ENCODE data around the gene JMJD6. TPM values are rescaled to one million over a fixed set of nuclear protein-coding genes. Genes with fewer than 3 reads are reported as not detected.

Gene JMJD6
- total and polyA plus RNA-seq, 10 donors = 21.2 to 54.3 (median 35.7) TPM

DNA sequence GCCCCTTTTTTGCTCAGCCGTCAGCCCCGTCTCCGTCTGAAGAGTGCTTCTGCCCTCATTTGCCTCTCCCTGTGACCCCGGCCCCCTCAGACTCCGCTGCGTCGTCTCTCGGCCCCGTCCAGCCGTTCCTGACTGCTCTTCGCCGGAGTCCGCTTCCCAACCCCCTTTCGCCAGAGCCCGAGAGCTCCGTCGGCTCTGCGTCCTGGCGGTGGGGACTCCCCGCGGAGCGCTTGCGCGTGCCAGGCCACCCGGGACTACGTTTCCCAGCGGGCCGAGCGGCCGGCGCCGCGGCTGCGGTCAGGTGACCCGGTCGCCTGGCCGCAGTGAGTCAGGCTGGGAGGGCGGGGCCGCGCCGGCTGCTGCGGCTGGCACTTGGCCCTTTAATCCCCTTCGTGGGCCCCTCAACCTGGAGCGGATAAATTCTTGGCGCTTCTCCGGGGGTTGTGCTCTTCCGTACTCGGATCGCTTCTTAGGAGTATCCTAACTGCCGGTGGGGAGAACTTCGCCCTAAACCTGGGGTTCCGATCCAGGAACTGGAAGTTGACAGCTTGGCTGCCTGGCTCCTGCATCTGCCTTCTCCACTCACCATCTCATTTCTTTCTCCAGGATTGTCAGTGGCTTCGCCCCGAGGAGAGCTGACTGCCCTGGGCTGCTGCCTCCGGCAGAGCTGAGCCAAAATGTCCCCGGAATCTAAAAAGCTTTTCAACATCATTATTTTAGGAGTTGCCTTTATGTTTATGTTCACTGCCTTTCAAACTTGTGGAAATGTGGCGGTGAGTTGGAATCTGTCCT, 11.5 kb upstream of the JMJD6 start, which contains the start of gene MFSD11:
TSS of gene MFSD11 (plus strand) at position 444 of the 792 bp plus-strand sequence. CDS start at position 678, 234 bp downstream.
- H3K27me3 ChIP-seq (replicated peaks in 1 of 7) = no peaks in the 10 kb centered on the region
- peaks cover 0 to 55% (median 36%) of the 10 kb centered on the region in 6 donors for H3K36me3 ChIP-seq
- H3K27ac ChIP-seq = peak within 1 kb of the TSS; percentile 89 to 100 (median 98)
- peaks cover 43 to 64% (median 55%) of the 10 kb centered on the region in 6 donors for H3K4me1 ChIP-seq
- intact Hi-C loops (cut with DNase I; ENCODE audit: low total_unique reads) = no loop called here
- H3K4me3 ChIP-seq = peak within 1 kb of the TSS; percentile 81 to 99 (median 92)
- no peaks in the 10 kb centered on the region for H3K9me3 ChIP-seq
- TF ChIP-seq, protein P1, sequence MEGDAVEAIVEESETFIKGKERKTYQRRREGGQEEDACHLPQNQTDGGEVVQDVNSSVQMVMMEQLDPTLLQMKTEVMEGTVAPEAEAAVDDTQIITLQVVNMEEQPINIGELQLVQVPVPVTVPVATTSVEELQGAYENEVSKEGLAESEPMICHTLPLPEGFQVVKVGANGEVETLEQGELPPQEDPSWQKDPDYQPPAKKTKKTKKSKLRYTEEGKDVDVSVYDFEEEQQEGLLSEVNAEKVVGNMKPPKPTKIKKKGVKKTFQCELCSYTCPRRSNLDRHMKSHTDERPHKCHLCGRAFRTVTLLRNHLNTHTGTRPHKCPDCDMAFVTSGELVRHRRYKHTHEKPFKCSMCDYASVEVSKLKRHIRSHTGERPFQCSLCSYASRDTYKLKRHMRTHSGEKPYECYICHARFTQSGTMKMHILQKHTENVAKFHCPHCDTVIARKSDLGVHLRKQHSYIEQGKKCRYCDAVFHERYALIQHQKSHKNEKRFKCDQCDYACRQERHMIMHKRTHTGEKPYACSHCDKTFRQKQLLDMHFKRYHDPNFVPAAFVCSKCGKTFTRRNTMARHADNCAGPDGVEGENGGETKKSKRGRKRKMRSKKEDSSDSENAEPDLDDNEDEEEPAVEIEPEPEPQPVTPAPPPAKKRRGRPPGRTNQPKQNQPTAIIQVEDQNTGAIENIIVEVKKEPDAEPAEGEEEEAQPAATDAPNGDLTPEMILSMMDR (IDR thresholded peaks at IDR 0.05 in 8 of 11, conservative IDR thresholded peaks at IDR 0.05 in 3 of 11) = peak in 2 of 11 experiments; percentile 4 to 13
- TF ChIP-seq POLR2AphosphoS5 (IDR thresholded peaks at IDR 0.05) = peak in 2 of 3 donors; percentile 77
- TF ChIP-seq POLR2A (IDR thresholded peaks at IDR 0.05) = peak in 2 of 3 donors; percentile 7 to 35
- peak; percentile 99 for DNase-seq
- WGBS, 5 donors = 0 to 1% (median 0%) methylated on average over 33 to 57 of the region's 57 CpGs

DNA sequence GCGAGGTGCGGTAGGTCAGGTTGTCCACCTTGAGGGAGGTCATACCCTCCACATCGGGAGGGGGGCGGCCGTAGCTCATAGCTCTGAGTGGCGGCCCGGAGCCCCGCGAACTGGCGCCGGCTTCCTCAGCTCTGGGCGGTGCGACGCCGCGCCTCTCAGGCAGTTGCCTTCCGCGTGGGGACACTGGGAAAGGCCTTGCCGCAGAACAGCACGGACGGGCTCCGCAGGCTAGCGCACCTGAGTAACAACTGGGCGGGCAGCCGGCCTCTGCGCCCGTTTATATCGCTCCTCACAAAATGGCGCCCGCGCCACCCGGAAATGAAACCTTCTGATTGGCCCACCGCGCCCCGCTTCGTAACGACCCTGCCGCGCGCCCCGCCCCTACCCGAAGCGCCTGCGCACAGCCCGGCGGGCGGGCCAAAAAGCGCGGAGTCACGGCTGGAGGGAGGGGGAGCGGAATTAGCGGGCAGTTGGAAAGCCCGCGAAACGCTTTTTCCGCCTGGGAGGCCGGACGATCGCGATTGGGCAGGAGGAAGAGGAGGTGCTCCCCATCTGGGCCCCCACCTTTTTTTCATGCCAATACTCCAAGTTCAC, 10.8 kb upstream of the JMJD6 start, which contains the start of gene SRSF2:
TSS of gene SRSF2 (minus strand) at position 250 of the 594 bp plus-strand sequence. CDS start at position 79, 171 bp downstream.
- H3K27ac ChIP-seq = peak within 1 kb of the TSS; percentile 89 to 100 (median 98)
- TF ChIP-seq POLR2A (IDR thresholded peaks at IDR 0.05) (peak; percentile 98 to 100 (median 99)), POLR2AphosphoS5 (IDR thresholded peaks at IDR 0.05) (peak; percentile 100)
- TF ChIP-seq, protein P1 (IDR thresholded peaks at IDR 0.05 in 8 of 11, conservative IDR thresholded peaks at IDR 0.05 in 3 of 11) = peak in 4 of 11 experiments; percentile 6 to 26 (median 12)
- no peaks in the 10 kb centered on the region for H3K9me3 ChIP-seq
- peaks cover 50 to 71% (median 62%) of the 10 kb centered on the region in 6 donors for H3K4me1 ChIP-seq
- WGBS, 5 donors = 0 to 2% (median 1%) methylated on average over 17 to 60 of the region's 60 CpGs; no CpG with 5 or more reads in 1 of the 5 donors
- peak within 1 kb of the TSS; percentile 81 to 99 (median 92) for H3K4me3 ChIP-seq
- intact Hi-C loops (cut with DNase I; ENCODE audit: low total_unique reads) = no loop called here
- DNase-seq = peak; percentile 99
- H3K27me3 ChIP-seq (replicated peaks in 1 of 7) = no peaks in the 10 kb centered on the region
- H3K36me3 ChIP-seq = peaks cover 0 to 55% (median 38%) of the 10 kb centered on the region in 6 donors

DNA sequence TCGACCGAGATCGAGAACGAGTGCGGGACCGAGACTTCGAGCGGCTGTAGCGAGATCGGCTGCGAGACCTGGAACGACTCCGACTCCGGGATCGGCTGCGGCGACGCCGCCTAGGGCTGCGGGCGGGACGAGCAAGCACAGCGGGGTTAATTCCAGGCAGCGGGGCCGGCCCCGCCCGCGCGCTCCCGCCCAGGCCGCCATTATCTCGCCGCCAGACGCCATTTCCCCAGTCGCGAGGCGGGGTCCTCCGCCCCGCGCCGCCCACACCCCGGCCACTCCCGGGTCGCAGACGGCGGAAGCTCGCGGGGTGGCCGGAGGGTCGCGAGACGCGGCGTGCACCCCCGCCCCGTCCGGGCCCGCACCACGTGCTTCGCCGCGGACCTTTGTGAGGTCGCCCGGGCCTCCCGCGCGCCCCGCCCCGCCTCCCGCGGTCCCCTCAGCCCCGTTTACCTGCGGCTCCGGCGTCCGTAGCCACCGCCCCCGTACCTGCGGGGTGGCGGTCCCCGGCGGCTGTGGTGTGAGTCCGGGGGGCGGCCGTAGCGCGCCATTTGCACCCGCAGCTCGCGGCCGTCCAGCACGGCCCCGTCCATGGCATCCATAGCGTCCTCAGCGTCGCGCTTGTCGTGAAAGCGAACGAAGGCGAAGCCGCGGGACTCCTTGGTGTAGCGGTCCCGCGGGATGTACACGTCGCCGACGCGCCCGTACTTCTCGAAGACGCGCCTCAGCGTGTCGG, 10.1 kb upstream of the JMJD6 start:
- peaks cover 0 to 55% (median 39%) of the 10 kb centered on the region in 6 donors for H3K36me3 ChIP-seq
- no peaks in the 10 kb centered on the region for H3K27me3 ChIP-seq (replicated peaks in 1 of 7)
- DNase-seq = peak; percentile 95
- H3K9me3 ChIP-seq = no peaks in the 10 kb centered on the region
- H3K4me3 ChIP-seq = peak overlapping the region; percentile 51 to 99 (median 92)
- peak overlapping the region; percentile 89 to 100 (median 98) for H3K27ac ChIP-seq
- 0 to 2% (median 1%) methylated on average over 9 to 117 of the region's 117 CpGs for WGBS, 5 donors
- no peak for TF ChIP-seq POLR2A (IDR thresholded peaks at IDR 0.05)
- TF ChIP-seq POLR2AphosphoS5 (IDR thresholded peaks at IDR 0.05) = peak; percentile 3 to 62 (median 19)
- TF ChIP-seq, protein P1 (IDR thresholded peaks at IDR 0.05 in 8 of 11, conservative IDR thresholded peaks at IDR 0.05 in 3 of 11) = peak in 7 of 11 experiments; percentile 29 to 43 (median 36)
- peaks cover 53 to 78% (median 69%) of the 10 kb centered on the region in 6 donors for H3K4me1 ChIP-seq
- intact Hi-C loops (cut with DNase I; ENCODE audit: low total_unique reads) = no loop called here
